NCI-H446 treated with DMSO at 0.1 percent for 48 hours (cell line): ENCODE data around the gene ACSBG1.

Source experiments
- DNase-seq: peaks from one replicate; lab custom pipeline; 2025; lab: John Stamatoyannopoulos, UW

The ACSBG1 gene

GRCh38 chr15:78203346-78204225 lies 30.8 kb downstream of the ACSBG1 start:
- DNase-seq = no peak

- DNase-seq = no peak
Measured at GRCh38 chr15:78201281-78202190, 32.8 kb downstream of the ACSBG1 start.

GRCh38 chr15:78200276-78200930 lies 34.0 kb downstream of the ACSBG1 start:
- no peak for DNase-seq

- no peak for DNase-seq
Measured at GRCh38 chr15:78197632-78198031, 36.7 kb downstream of the ACSBG1 start.

GRCh38 chr15:78195735-78196201 lies 38.6 kb downstream of the ACSBG1 start:
- DNase-seq = no peak

GRCh38 chr15:78194568-78194925 lies 39.8 kb downstream of the ACSBG1 start:
- no peak for DNase-seq

- no peak for DNase-seq
Measured at GRCh38 chr15:78193731-78194567, 40.4 kb downstream of the ACSBG1 start.

GRCh38 chr15:78192826-78193594 lies 41.4 kb downstream of the ACSBG1 start:
- DNase-seq = no peak

- no peak for DNase-seq
Measured at GRCh38 chr15:78182821-78183220, 51.5 kb downstream of the ACSBG1 start.

GRCh38 chr15:78182336-78182700 lies 52.0 kb downstream of the ACSBG1 start:
- DNase-seq = no peak

GRCh38 chr15:78179906-78180305 lies 54.5 kb downstream of the ACSBG1 start:
- DNase-seq = no peak

- DNase-seq = no peak
Measured at GRCh38 chr15:78179286-78179840, 55.0 kb downstream of the ACSBG1 start.

- no peak for DNase-seq
Measured at GRCh38 chr15:78178064-78178463, 56.3 kb downstream of the ACSBG1 start.

- DNase-seq = no peak
Measured at GRCh38 chr15:78177447-78177873, 56.9 kb downstream of the ACSBG1 start.

GRCh38 chr15:78175330-78175729 lies 59.0 kb downstream of the ACSBG1 start:
- DNase-seq = no peak

- DNase-seq = no peak
Measured at GRCh38 chr15:78174401-78174800, 60.0 kb downstream of the ACSBG1 start.

- no peak for DNase-seq
Measured at GRCh38 chr15:78171864-78172472, 62.4 kb downstream of the ACSBG1 start.

- DNase-seq = no peak
Measured at GRCh38 chr15:78170848-78171773, 63.3 kb downstream of the ACSBG1 start.

GRCh38 chr15:78168608-78169007 lies 65.8 kb downstream of the ACSBG1 start:
- no peak for DNase-seq
